ENCODE results near the gene B3GALT6.

B3GALT6 gene

GRCh38 chr1:1230656-1231399, 1.2 kb upstream of the B3GALT6 start:
- in situ Hi-C loops (cut with MboI; ENCODE audit: low sequenced_read_pairs), result no loop called here

- in situ Hi-C loops (cut with MboI; ENCODE audit: low sequenced_read_pairs), result no loop called here
Observed at GRCh38 chr1:1231400-1232207, 433 bp upstream of the B3GALT6 start, which contains the start of gene SDF4. Gene SDF4 (minus strand): TSS chr1:1232001. CDS start chr1:1228772, 3,229 bp downstream.

- in situ Hi-C loops (cut with MboI; ENCODE audit: low sequenced_read_pairs), result no loop called here
Observed at GRCh38 chr1:1232796-1233566, 944 bp downstream of the B3GALT6 start.

GRCh38 chr1:1233567-1233892, 1.5 kb downstream of the B3GALT6 start:
- in situ Hi-C loops (cut with MboI; ENCODE audit: low sequenced_read_pairs), result no loop called here

GRCh38 chr1:1234180-1234808, 2.3 kb downstream of the B3GALT6 start:
- in situ Hi-C loops (cut with MboI; ENCODE audit: low sequenced_read_pairs), result no loop called here

GRCh38 chr1:1235016-1235744, 3.1 kb downstream of the B3GALT6 start:
- in situ Hi-C loops (cut with MboI; ENCODE audit: low sequenced_read_pairs), result no loop called here

- in situ Hi-C loops (cut with MboI; ENCODE audit: low sequenced_read_pairs), result no loop called here
Observed at GRCh38 chr1:1236176-1236763, 4.2 kb downstream of the B3GALT6 start.

- in situ Hi-C loops (cut with MboI; ENCODE audit: low sequenced_read_pairs), result no loop called here
Observed at GRCh38 chr1:1236945-1237873, 5.2 kb downstream of the B3GALT6 start.

- in situ Hi-C loops (cut with MboI; ENCODE audit: low sequenced_read_pairs), result no loop called here
Observed at GRCh38 chr1:1237874-1238701, 6.1 kb downstream of the B3GALT6 start.

- in situ Hi-C loops (cut with MboI; ENCODE audit: low sequenced_read_pairs), result no loop called here
Observed at GRCh38 chr1:1238702-1239178, 6.7 kb downstream of the B3GALT6 start.

- in situ Hi-C loops (cut with MboI; ENCODE audit: low sequenced_read_pairs), result no loop called here
Observed at GRCh38 chr1:1239227-1239613, 7.2 kb downstream of the B3GALT6 start.

GRCh38 chr1:1239614-1240347, 7.7 kb downstream of the B3GALT6 start:
- in situ Hi-C loops (cut with MboI; ENCODE audit: low sequenced_read_pairs), result no loop called here

- in situ Hi-C loops (cut with MboI; ENCODE audit: low sequenced_read_pairs), result no loop called here
Observed at GRCh38 chr1:1240348-1240732, 8.3 kb downstream of the B3GALT6 start.

GRCh38 chr1:1240822-1241587, 9.0 kb downstream of the B3GALT6 start:
- in situ Hi-C loops (cut with MboI; ENCODE audit: low sequenced_read_pairs), result no loop called here

- in situ Hi-C loops (cut with MboI; ENCODE audit: low sequenced_read_pairs), result no loop called here
Observed at GRCh38 chr1:1241588-1242219, 9.7 kb downstream of the B3GALT6 start.
